Measurements from ENCODE around the gene OR8B12.
"Not testable (repeated sequence)": the region's sequence is repeated elsewhere in the genome, so short reads cannot be mapped to it uniquely, and the experiment has no call there.

OR8B12 gene

GRCh38 chr11:124519850-124520549, 23.5 kb downstream of the OR8B12 start:
- DNase-seq, result no peak

GRCh38 chr11:124518989-124519451, 24.4 kb downstream of the OR8B12 start:
- DNase-seq, result no peak

GRCh38 chr11:124517314-124517713, 26.1 kb downstream of the OR8B12 start:
- DNase-seq, result no peak

GRCh38 chr11:124514675-124515074, 28.8 kb downstream of the OR8B12 start:
- not testable (repeated sequence) for DNase-seq

GRCh38 chr11:124514131-124514530, 29.3 kb downstream of the OR8B12 start:
- DNase-seq, result no peak

GRCh38 chr11:124511745-124512144, 31.7 kb downstream of the OR8B12 start:
- DNase-seq, result no peak

GRCh38 chr11:124510279-124510678, 33.2 kb downstream of the OR8B12 start:
- DNase-seq, result no peak

GRCh38 chr11:124499711-124500110, 43.7 kb downstream of the OR8B12 start:
- no peak for DNase-seq

- no peak for DNase-seq
Observed at GRCh38 chr11:124493016-124493655, 50.3 kb downstream of the OR8B12 start.

All from NCI-H1436 treated with DMSO at 0.1 percent for 48 hours (cell line).